Nephron progenitor cell (in vitro differentiated cells): ENCODE data around the gene GLTPD2.
A peak's percentile ranks its signal among the peaks of the same experiment; 100 is the strongest.

ENCODE experiments used
- DNase-seq: peaks from one replicate; pipeline ENCODE4 v3.0.0; 2021
- H3K27ac Mint-ChIP-seq: 2 replicates; pipeline ENCODE4 v1.8.0; 2021; ENCODE audit warnings: mild to moderate bottlenecking, moderate library complexity, mixed read lengths
- H3K27me3 Mint-ChIP-seq: 2 replicates; pipeline ENCODE4 v1.8.0; 2021; ENCODE audit warnings: mild to moderate bottlenecking, low read depth, mixed read lengths; ENCODE audit not compliant: poor library complexity
- H3K36me3 Mint-ChIP-seq: 2 replicates; pipeline ENCODE4 v1.8.0; 2021; ENCODE audit warnings: low read depth, mixed read lengths
- H3K4me1 Mint-ChIP-seq: 2 replicates; pipeline ENCODE4 v1.8.0; 2021; ENCODE audit warnings: mixed read lengths
- H3K4me3 Mint-ChIP-seq: 2 replicates; pipeline ENCODE4 v1.8.0; 2021; ENCODE audit warnings: mild to moderate bottlenecking, moderate library complexity, mixed read lengths
- H3K9me3 Mint-ChIP-seq: 2 replicates; pipeline ENCODE4 v1.8.0; 2021; ENCODE audit warnings: mild to moderate bottlenecking, moderate library complexity, mixed read lengths
- TF ChIP-seq, protein P1 (sequence below): fragments of 200-600 bp; sonication (generic); IDR thresholded peaks from 2 replicates; pipeline ENCODE4 v1.5.0; 2021; ENCODE audit warnings: antibody characterized with exemption

Gene GLTPD2

DNA sequence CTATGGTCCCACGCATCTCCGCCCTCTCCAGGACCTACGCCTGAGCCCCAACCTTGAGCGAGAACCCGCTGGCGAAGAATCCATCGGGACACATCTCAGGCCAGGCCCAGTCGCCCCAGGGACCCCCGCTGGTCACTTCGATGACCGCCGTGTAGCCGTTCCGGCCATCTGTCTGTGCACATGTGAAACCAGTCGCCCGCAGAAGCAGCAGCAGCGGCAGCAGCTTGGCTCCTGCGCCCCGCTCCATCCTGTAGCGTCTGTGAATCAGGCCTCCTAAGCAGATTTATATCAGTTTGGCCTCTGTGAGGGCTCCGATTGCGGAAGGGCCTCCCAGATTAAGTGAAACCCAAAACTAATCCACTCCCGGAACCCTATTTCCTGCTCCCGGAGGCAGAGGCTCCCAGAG lies 2.7 kb upstream of the GLTPD2 start, which contains the start of gene VMO1:
TSS of gene VMO1 (minus strand) at position 259 of the 406 bp plus-strand sequence. CDS start at position 247, 12 bp downstream.
- Mint-ChIP-seq H3K4me3 (no peak within 1 kb of the TSS), H3K27ac (peak within 1 kb of the TSS; percentile 18), H3K9me3 (no peaks in the 10 kb centered on the region), H3K4me1 (peaks cover 40% of the 10 kb centered on the region), H3K36me3 (no peaks in the 10 kb centered on the region), H3K27me3 (peaks cover 36% of the 10 kb centered on the region)
- no peak for DNase-seq
- TF ChIP-seq, protein P1, sequence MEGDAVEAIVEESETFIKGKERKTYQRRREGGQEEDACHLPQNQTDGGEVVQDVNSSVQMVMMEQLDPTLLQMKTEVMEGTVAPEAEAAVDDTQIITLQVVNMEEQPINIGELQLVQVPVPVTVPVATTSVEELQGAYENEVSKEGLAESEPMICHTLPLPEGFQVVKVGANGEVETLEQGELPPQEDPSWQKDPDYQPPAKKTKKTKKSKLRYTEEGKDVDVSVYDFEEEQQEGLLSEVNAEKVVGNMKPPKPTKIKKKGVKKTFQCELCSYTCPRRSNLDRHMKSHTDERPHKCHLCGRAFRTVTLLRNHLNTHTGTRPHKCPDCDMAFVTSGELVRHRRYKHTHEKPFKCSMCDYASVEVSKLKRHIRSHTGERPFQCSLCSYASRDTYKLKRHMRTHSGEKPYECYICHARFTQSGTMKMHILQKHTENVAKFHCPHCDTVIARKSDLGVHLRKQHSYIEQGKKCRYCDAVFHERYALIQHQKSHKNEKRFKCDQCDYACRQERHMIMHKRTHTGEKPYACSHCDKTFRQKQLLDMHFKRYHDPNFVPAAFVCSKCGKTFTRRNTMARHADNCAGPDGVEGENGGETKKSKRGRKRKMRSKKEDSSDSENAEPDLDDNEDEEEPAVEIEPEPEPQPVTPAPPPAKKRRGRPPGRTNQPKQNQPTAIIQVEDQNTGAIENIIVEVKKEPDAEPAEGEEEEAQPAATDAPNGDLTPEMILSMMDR = no peak

DNA sequence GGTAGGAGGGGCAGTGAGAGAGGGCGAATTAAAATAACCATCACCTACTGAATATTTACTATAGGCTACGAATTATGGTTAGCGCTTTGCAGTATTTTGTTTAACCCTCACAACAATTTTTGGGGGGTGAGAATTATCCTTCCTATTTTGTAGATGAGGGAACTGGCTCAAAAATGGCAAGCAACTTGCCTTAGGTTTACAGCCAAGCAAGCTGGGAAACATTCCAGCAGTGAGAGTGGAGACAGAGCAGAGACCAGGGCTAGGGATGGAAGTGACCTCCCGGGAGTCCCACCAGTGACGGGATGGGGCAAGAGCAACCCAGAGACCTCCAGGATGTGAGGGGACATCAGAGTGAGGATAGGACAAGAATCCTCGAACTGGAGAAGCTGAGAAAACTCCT lies 2.2 kb upstream of the GLTPD2 start:
- TF ChIP-seq, protein P1 = no peak
- no peaks in the 10 kb centered on the region for H3K9me3 Mint-ChIP-seq
- H3K36me3 Mint-ChIP-seq = no peaks in the 10 kb centered on the region
- peaks cover 40% of the 10 kb centered on the region for H3K27me3 Mint-ChIP-seq
- DNase-seq = no peak
- H3K4me1 Mint-ChIP-seq = peaks cover 40% of the 10 kb centered on the region
- H3K4me3 Mint-ChIP-seq = no peak overlapping the region
- H3K27ac Mint-ChIP-seq = peak overlapping the region; percentile 18

DNA sequence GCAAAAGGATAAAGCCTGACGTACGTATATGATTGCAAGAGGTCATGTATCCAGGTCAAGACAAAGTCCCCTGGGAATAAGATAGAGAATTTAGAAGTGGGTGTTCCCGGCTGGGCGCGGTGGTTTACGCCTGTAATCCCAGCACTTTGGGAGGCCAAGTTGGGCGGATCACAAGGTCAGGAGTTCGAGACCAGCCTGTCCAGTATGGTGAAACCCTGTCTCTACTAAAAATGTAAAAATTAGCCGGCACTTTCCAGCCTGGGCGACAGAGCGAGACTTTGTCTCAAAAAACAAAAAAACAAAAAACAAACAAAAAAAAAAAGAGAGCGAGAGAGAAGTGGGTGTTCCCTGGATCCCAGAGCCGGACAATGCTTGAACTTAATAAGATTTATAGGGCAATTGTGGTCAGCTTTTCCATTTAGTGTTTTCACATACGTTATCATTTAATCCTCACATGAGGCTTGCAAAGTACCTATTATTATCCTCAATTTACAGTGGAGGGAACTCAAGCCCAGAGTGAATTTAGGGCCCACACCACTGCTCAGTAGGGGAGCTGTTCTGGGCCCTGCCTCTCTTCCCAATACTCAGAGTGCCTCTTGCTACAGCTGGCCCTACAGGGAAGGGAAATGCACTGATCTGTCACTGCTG lies 481 bp upstream of the GLTPD2 start:
- H3K27ac Mint-ChIP-seq = no peak overlapping the region
- H3K27me3 Mint-ChIP-seq = peaks cover 45% of the 10 kb centered on the region
- no peaks in the 10 kb centered on the region for H3K36me3 Mint-ChIP-seq
- H3K4me3 Mint-ChIP-seq = peak overlapping the region; percentile 88
- no peak for DNase-seq
- TF ChIP-seq, protein P1 = no peak
- H3K9me3 Mint-ChIP-seq = peaks cover under 1% of the 10 kb centered on the region
- H3K4me1 Mint-ChIP-seq = peaks cover 40% of the 10 kb centered on the region

DNA sequence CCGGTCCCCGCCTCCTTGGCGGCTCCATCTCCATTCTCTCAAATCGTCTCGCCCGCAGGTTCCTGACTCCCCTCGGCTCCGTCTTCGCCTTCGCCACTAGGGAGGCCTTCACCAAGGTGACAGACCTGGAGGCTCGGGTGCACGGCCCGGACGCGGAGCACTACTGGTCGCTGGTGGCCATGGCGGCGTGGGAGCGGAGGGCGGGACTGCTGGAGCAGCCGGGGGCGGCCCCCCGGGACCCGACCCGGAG lies 862 bp downstream of the GLTPD2 start:
- no peak for DNase-seq
- Mint-ChIP-seq H3K4me3 (peak overlapping the region; percentile 88), H3K27me3 (peaks cover 52% of the 10 kb centered on the region), H3K27ac (no peak overlapping the region), H3K36me3 (no peaks in the 10 kb centered on the region), H3K9me3 (peaks cover 10% of the 10 kb centered on the region), H3K4me1 (peaks cover 40% of the 10 kb centered on the region)
- TF ChIP-seq, protein P1 = no peak

DNA sequence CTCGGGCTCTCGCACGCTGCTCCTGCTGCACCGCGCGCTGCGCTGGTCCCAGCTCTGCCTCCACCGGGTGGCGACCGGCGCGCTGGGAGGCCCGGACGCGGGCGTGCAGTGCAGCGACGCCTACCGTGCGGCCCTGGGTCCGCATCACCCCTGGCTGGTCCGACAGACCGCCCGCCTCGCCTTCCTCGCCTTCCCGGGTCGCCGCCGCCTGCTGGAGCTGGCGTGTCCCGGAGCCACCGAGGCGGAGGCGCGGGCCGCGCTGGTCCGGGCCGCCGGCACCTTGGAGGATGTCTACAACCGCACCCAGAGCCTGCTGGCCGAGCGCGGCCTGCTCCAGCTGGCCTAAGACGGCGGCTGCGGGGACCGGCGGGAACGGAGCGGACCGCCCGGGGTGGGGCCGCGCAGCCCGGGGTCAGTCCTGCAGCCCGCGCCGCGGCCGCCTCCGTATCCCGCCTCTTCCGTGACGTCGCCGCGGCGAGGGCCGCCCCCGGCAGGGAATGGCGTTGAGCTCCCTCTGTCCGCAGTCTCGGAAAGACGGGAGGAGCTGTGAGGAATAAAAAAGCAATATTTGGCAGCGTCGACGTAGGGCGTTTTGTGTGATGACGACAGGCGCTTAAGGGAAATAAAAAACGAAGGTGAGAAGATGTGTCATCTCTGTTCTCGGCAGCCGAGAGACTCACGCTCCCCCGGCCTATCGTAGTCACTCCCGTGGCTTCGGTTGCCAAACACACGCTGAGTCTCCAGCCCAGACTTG lies 1.4 kb downstream of the GLTPD2 start:
- H3K36me3 Mint-ChIP-seq = no peaks in the 10 kb centered on the region
- DNase-seq = peak; percentile 89
- H3K27me3 Mint-ChIP-seq = peaks cover 52% of the 10 kb centered on the region
- peak overlapping the region; percentile 88 for H3K4me3 Mint-ChIP-seq
- H3K27ac Mint-ChIP-seq = peak overlapping the region; percentile 66
- peaks cover 13% of the 10 kb centered on the region for H3K9me3 Mint-ChIP-seq
- H3K4me1 Mint-ChIP-seq = peaks cover 40% of the 10 kb centered on the region
- TF ChIP-seq, protein P1 = peak; percentile 61

- Mint-ChIP-seq H3K27ac (no peak overlapping the region), H3K36me3 (peaks cover 1% of the 10 kb centered on the region), H3K9me3 (peaks cover 15% of the 10 kb centered on the region), H3K4me1 (peaks cover 41% of the 10 kb centered on the region), H3K4me3 (peak overlapping the region; percentile 88), H3K27me3 (peaks cover 52% of the 10 kb centered on the region)
- no peak for DNase-seq
- TF ChIP-seq, protein P1 = no peak
Measured at GRCh38 chr17:4790705-4791088, 1.9 kb downstream of the GLTPD2 start.
